K562 (cell line): Measurements from ENCODE around the gene MAPK8IP2. TPM values are rescaled to one million over a fixed set of nuclear protein-coding genes. Genes with fewer than 3 reads are reported as not detected.

ENCODE experiments used
- ATAC-seq: fragments of 200-7000 bp; cut with Tn5 transposase; 3 replicates; pipeline ENCODE4 v1.9.1; 2020; ENCODE audit warnings: moderate library complexity
- BruUV-seq: library from RNA; stranded (reverse); fragments of 400-500 nt; replicated peaks from 2 replicates; lab custom pipeline; 2021; lab: Mats Ljungman, UMichigan
- CTCF ChIA-PET: fragments of 300-600 bp; formaldehyde crosslinking; extraction: SDS; loops from one replicate; lab custom pipeline; 2021; ENCODE audit warnings: low intra/inter-chr PET ratio; lab: Yijun Ruan, JAX
- POLR2A ChIA-PET: fragments of 300-600, 350-650 bp; sonication (Branson Sonifier 250); formaldehyde crosslinking; extraction: SDS; loops from one replicate; lab custom pipeline; 2021; ENCODE audit warnings: antibody characterized with exemption, inconsistent platforms; lab: Yijun Ruan, JAX
- DNase-seq, 4 experiments: peaks; one replicate each; pipeline versions ENCODE4 v3.0.0 to v3.0.0-alpha.2; 2011 to 2018; ENCODE audit warnings: low spot score in 3 of 4, mixed read lengths in 3 of 4; ENCODE audit errors: extremely low read depth in 1 of 4
- FAIRE-seq: peaks from 2 replicates; lab custom pipeline; 2011; peaks lifted over from hg19 to GRCh38; lab: Jason Lieb, UNC
- H2AFZ ChIP-seq: 2 replicates; pipeline ENCODE4 v1.6.0; 2011; ENCODE audit warnings: low read depth, low read length, control low read depth, inconsistent platforms
- H3K27ac ChIP-seq: fragments of 200-600 bp; 3 replicates; pipeline ENCODE4 v1.8.0; 2011; ENCODE audit warnings: low read depth, mild to moderate bottlenecking, control low read depth, inconsistent platforms, low read length, moderate library complexity, mixed read lengths; ENCODE audit errors: extremely low read depth
- H3K27me3 ChIP-seq, 2 experiments: fragments of 300-600 bp in 1 of 2; 2 replicates in 1 of 2; 3 replicates in 1 of 2; pipeline versions ENCODE4 v1.6.0 to v1.8.0; 2011; ENCODE audit warnings: inconsistent platforms in 2 of 2, low read length in 2 of 2, mild to moderate bottlenecking in 1 of 2, mixed read lengths in 1 of 2, moderate library complexity in 1 of 2; ENCODE audit not compliant: control insufficient read depth in 2 of 2, insufficient read depth in 2 of 2
- H3K36me3 ChIP-seq: fragments of 300-600 bp; 3 replicates; pipeline ENCODE4 v1.8.0; 2011; ENCODE audit warnings: mild to moderate bottlenecking, low read length, inconsistent platforms; ENCODE audit not compliant: control insufficient read depth, insufficient read depth
- H3K4me1 ChIP-seq, 2 experiments: fragments of 200-600 bp in 1 of 2; replicated peaks in 1 of 2; 2 replicates in 1 of 2; 3 replicates in 1 of 2; pipeline versions ENCODE4 v1.5.1 to v1.8.0; 2011; ENCODE audit warnings: inconsistent platforms in 2 of 2, low read length in 2 of 2, mild to moderate bottlenecking in 1 of 2, mixed read lengths in 1 of 2, moderate library complexity in 1 of 2; ENCODE audit not compliant: control insufficient read depth in 2 of 2, insufficient read depth in 2 of 2
- H3K4me2 ChIP-seq: 2 replicates; pipeline ENCODE4 v1.6.1; 2011; ENCODE audit warnings: low read length, control low read depth, inconsistent platforms, mixed read lengths; ENCODE audit not compliant: insufficient read depth
- H3K4me3 ChIP-seq: fragments of 200-600 bp; sonication (generic), shearing (Covaris generic); 2 replicates; pipeline ENCODE4 v1.5.1; 2016; ENCODE audit warnings: control low read depth, inconsistent platforms
- H3K79me2 ChIP-seq: fragments of 200-600 bp; 3 replicates; pipeline ENCODE4 v1.8.0; 2011; ENCODE audit warnings: low read length, inconsistent platforms; ENCODE audit not compliant: control insufficient read depth, insufficient read depth
- H3K9ac ChIP-seq, 2 experiments: 2 replicates each; pipeline versions ENCODE4 v1.6.0 to v1.6.1; 2011; ENCODE audit warnings: low read depth in 2 of 2, low read length in 2 of 2, control low read depth in 1 of 2, inconsistent platforms in 1 of 2, mild to moderate bottlenecking in 1 of 2, mixed read lengths in 1 of 2; ENCODE audit not compliant: insufficient read depth in 1 of 2
- H3K9me1 ChIP-seq: one replicate; pipeline ENCODE4 v1.6.0; 2011; ENCODE audit warnings: inconsistent platforms, mild to moderate bottlenecking, low read length, moderate library complexity; ENCODE audit not compliant: control insufficient read depth, insufficient read depth
- H3K9me3 ChIP-seq: replicated peaks from 2 replicates; pipeline ENCODE4 v1.5.1; 2011; ENCODE audit warnings: low read depth, low read length, inconsistent platforms; ENCODE audit not compliant: control insufficient read depth, insufficient read depth
- H4K20me1 ChIP-seq: replicated peaks from 2 replicates; pipeline ENCODE4 v1.6.1; 2011; ENCODE audit warnings: low read length, inconsistent platforms, mixed read lengths; ENCODE audit not compliant: control insufficient read depth, insufficient read depth
- FOXA1 ChIP-seq: fragments of 450-650 bp; IDR thresholded peaks from 2 replicates; pipeline ENCODE4 v1.6.1; 2016; ENCODE audit warnings: mild to moderate bottlenecking, borderline replicate concordance
- FOXO4 ChIP-seq: fragments of 450-650 bp; formaldehyde crosslinking; IDR thresholded peaks from 2 replicates; pipeline ENCODE4 v1.4.0; 2020; ENCODE audit warnings: mild to moderate bottlenecking, moderate library complexity
- MAFG ChIP-seq: fragments of 450-650 bp; conservative IDR thresholded peaks from 2 replicates; pipeline ENCODE4 v1.6.1; 2016; ENCODE audit warnings: missing genetic modification characterization, missing compliant biosample characterization
- POU5F1 ChIP-seq: fragments of 150-350 bp; IDR thresholded peaks from 2 replicates; pipeline ENCODE4 v1.6.1; 2014; ENCODE audit warnings: borderline replicate concordance, low read length, low read depth, mild to moderate bottlenecking; ENCODE audit not compliant: partially characterized antibody
- ZBTB40 ChIP-seq, 2 experiments: fragments of 450-650 bp in 1 of 2; sonication (generic) in 1 of 2; formaldehyde crosslinking in 1 of 2; IDR thresholded peaks; 2 replicates each; pipeline versions ENCODE4 v1.7.1 to v1.9.0; 2016 to 2022; ENCODE audit warnings: inconsistent platforms in 1 of 2, mild to moderate bottlenecking in 1 of 2, missing genetic modification reagents in 1 of 2
- ZC3H11A ChIP-seq: IDR thresholded peaks from 2 replicates; pipeline ENCODE4 v1.6.1; 2012; ENCODE audit warnings: low read depth, low read length, improper control_type of control experiment
- ZNF165 ChIP-seq: fragments of 250-450 bp; sonication (Bioruptor Pico); IDR thresholded peaks from 2 replicates; pipeline ENCODE4 v1.4.0; 2020; ENCODE audit warnings: borderline replicate concordance
- ZNF561 ChIP-seq: fragments of 450-650 bp; formaldehyde crosslinking; conservative IDR thresholded peaks from 2 replicates; pipeline ENCODE4 v1.4.0; 2020; ENCODE audit warnings: mild to moderate bottlenecking, moderate library complexity
- WGBS: fragments of 100-300 bp; shearing (Covaris generic); methylation state at CpG from one replicate; pipeline ENCODE4 v1.1.6; 2016; ENCODE audit warnings: low coverage, mixed read lengths; ENCODE audit not compliant: insufficient coverage; ENCODE audit errors: missing lambda C conversion rate; 5-methylcytosine and 5-hydroxymethylcytosine counted together
- in situ Hi-C: fragments of 300-500 bp; cut with MboI; formaldehyde crosslinking; loops from 4 replicates; pipeline ENCODE4 v1.15.0; 2018; ENCODE audit warnings: inconsistent platforms, mixed read lengths
- intact Hi-C: fragments of 100-400 bp; cut with micrococcal nuclease; formaldehyde crosslinking; loops from 2 replicates; pipeline ENCODE4 v1.14.2; 2022
- polyA plus RNA-seq, 8 experiments: library from polyadenylated mRNA; depleted of rRNA in 4 of 8; stranded (reverse) in 5 of 8; unstranded in 3 of 8; fragments of >200 nt; fragmentation: Nextera tagmentation in 2 of 8; fragmentation: Illumina TruSeq in 1 of 8; extraction: Ambion mirVana in 2 of 8; extraction: Trizol in 1 of 8; gene quantifications; 2 replicates each; pipeline versions ENCODE4 v1.2.1 to v1.2.3, GENCODE V29; 2011 to 2014; ENCODE audit warnings: inconsistent platforms in 1 of 8, missing spikeins in 1 of 8
- total RNA-seq, 7 experiments: library from RNA; depleted of rRNA in 6 of 7; stranded (reverse); fragments of >200 nt in 6 of 7; fragmentation: Illumina TruSeq in 2 of 7; extraction: Trizol in 2 of 7; gene quantifications; 2 replicates each; pipeline versions ENCODE4 v1.2.1 to v1.2.3, GENCODE V29; 2011 to 2021; ENCODE audit warnings: low replicate concordance in 1 of 7

MAPK8IP2 gene
- total and polyA plus RNA-seq, 9 of the 15 experiments (the other 6 are each of a cell fraction or from before 2014, with no cell fraction given), result 0.01 to 0.47 (median 0.07) TPM; not detected in 2

- Histone ChIP-seq H3K27me3 (peaks cover 2 to 10% of the 10 kb centered on the region in 2 experiments; a peak in 4 of 5 replicates), H4K20me1 (no peaks in the 10 kb centered on the region), H3K27ac (no peak overlapping the region), H3K4me1 (peaks cover 5 to 9% of the 10 kb centered on the region in 2 experiments; a peak in 4 of 5 replicates), H3K36me3 (no peaks in the 10 kb centered on the region), H3K9ac (no peak overlapping the region), H3K79me2 (no peaks in the 10 kb centered on the region; the same call in 2 of the 3 replicates), H3K9me3 (no peaks in the 10 kb centered on the region), H3K9me1 (no peaks in the 10 kb centered on the region), H3K4me3 (no peak overlapping the region), H3K4me2 (no peak overlapping the region), H2AFZ (no peak overlapping the region)
- TF ChIP-seq ZNF561 (CRISPR knock-in tag), result no peak
- TF ChIP-seq FOXO4 (CRISPR knock-in tag), result no peak
- TF ChIP-seq ZNF165 (CRISPR knock-in tag), result no peak
- no peak for TF ChIP-seq ZBTB40 (IDR thresholded peaks at IDR 0.05)
- TF ChIP-seq ZBTB40 (CRISPR knock-in tag; IDR thresholded peaks at IDR 0.05), result no peak
- TF ChIP-seq ZC3H11A, result no peak
- TF ChIP-seq FOXA1, result no peak
- no peak for TF ChIP-seq POU5F1
- no peak for TF ChIP-seq MAFG (tag)
- intact Hi-C loops (no loop called here), in situ Hi-C loops (no loop called here)
- ATAC-seq (no peak), DNase-seq (no peak), FAIRE-seq (no peak)
- WGBS, result 50% methylated on average over 1 of the region's 5 CpGs
- no TSS peak for BruUV-seq
- POLR2A ChIA-PET, result no interaction called here
- CTCF ChIA-PET, result no interaction called here
These were observed 32.5 kb downstream of the MAPK8IP2 start for GRCh38 chr22:50633086-50633485.
